Measurements from ENCODE around the gene FMOD.
"Not testable (repeated sequence)": the region's sequence is repeated elsewhere in the genome, so short reads cannot be mapped to it uniquely, and the experiment has no call there.

FMOD gene

DNA sequence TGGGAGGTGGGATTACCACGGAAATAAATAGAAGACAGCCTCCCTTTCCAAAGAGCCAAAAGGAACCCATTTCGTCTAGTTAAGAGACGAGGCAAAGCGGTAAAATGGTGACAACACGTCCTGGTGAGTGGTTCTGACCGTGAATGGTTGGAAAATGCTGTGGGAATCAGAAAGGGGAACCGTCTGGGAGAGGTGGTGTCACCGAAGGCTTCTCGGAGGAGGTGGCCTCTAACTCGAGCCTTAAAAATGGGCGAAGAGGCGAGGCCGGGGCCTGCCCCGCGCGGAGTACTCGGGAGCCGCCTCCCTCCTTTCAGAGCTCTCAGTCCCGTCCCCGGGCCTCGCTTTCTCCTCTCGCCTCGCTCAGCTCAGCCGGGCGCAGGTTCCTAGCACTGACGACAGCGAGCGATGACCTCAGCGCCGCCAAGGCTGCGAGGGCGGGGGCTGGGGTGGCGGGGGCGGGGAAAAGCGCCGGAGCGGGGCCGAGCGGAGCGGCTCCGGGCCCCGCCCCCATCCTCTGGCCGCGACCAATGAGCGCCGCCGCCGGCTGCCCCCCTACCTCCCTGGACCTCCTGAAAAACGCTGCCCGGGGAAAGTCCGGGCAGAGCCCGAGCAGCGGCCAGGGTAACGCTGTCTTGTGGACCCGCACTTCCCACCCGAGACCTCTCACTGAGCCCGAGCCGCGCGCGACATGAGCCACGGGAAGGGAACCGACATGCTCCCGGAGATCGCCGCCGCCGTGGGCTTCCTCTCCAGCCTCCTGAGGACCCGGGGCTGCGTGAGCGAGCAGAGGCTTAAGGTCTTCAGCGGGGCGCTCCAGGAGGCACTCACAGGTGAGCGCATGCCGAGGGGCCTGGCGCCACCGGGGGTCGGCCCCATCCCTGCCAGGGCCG, 45.8 kb downstream of the FMOD start, which contains the start of gene BTG2:
Gene BTG2, plus strand, starts transcription at position 601 of the 890 bp plus-strand sequence. Its CDS starts 88 bp downstream, at position 689.
- DNase-seq = peak; percentile 68 to 80

GRCh38 chr1:203304391-203304918, 46.5 kb downstream of the FMOD start:
- no peak for DNase-seq

GRCh38 chr1:203302894-203303293, 48.0 kb downstream of the FMOD start:
- DNase-seq = no peak

GRCh38 chr1:203302456-203302855, 48.5 kb downstream of the FMOD start:
- DNase-seq = no peak

DNA sequence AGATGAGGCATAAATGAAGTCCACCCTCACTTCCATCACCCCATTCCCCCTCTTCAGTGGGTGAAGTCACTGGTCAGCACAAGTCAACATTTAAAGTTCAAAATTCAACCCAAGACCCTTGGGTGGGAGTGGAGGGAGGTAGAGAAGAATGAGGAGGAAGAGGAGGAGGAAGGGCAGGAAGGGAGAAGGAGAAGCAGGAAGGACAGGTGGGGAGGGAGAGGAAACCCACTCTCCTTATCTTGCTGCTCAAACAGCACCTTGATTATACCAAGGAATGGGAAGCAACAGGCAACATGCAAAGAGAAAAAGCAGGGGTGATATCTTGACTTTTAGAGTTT, 49.6 kb downstream of the FMOD start:
- DNase-seq = no peak

DNA sequence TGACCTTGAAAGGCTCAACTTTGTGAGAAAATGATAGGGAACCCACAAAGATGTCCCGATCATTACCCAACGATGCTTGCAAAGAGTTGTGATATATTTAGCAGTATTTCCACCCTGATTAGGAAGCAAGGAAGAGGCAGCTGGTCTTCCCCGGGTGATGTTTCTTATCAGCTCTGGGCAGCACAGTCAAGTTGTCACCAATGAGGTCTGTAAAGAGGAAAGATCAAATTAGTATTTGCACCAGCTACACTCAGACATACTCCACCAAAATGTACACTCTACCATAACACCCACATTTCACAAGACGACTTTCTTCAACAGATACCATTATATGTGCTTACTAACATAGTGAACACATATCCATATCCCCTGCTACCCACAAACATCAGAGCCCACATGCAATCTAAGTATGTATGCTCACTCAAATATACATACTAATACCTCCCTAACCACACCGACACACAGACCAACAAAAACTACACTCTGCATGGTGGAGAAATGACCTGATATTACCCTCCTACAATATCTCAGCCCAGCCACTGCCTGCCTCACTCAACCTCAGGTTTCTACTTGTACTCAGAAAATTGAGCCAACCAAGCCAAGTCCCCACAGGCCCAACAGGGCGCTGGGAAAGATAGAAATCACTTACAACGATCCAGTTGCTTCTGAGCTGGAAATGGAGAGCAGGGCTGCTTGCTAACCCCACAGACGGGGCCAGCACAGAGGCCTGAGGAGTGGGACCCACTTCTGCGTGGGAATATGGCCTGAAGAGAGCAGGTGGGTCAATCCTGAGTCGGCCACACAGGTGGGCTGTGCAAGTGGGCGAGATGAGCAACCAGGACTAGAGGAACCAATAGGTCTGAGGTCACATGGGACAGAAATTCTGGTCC, 50.2 kb downstream of the FMOD start:
- no peak for DNase-seq

DNA sequence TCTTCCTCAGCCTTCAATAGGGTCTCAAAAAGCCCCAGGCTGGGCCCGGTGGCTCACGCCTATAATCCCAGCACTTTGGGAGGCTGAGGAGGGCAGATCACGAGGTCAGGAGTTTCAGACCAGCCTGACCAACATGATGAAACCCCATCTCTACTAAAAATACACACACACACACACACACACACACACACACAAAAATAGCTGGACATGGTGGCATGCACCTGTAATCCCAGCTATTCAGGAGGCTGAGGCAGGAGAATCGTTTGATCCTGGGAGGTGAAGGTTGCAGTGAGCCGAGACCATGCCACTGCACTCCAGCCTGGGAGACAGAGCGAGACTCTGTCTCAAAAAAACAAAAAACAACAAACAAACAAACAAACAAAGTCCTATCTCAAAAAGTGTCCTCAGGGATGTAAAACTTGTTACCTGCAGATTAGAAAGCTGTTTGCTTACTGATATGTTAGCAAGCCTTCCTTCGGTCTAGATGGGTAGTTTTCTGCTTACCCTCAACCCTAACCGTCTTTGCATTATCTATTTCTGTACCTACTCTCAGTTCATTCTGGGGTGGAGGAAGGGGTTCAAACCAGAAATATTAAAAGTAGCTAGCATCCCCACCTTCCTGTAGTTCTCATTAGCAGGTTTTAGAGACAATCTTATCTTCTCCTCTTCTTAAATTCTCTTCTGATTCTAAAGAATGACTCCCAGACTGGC, 51.0 kb downstream of the FMOD start:
- DNase-seq = not testable (repeated sequence)

DNA sequence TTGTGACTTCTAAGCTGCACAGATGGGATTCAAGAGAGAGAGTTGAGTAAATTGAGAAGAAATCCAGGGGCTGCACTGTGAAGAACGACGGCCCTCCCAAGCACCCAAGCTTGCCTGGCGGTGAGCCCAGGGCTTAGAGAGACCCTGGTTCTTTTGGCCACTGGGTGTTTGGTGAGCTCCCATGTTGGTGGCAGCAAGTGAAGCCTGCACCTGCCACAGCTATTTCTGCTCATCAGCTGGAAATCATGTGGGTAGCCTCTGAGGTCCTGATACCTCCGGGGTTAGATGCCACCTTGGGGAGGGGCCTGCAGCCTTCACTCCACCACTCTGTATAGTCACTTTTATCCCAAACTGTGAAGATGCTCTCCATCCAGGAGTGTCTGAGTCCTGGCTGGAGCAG, 51.8 kb downstream of the FMOD start:
- no peak for DNase-seq

- DNase-seq = no peak
Observed at GRCh38 chr1:203296460-203297073, 54.4 kb downstream of the FMOD start.

- no peak for DNase-seq
Observed at GRCh38 chr1:203295796-203296195, 55.1 kb downstream of the FMOD start.

GRCh38 chr1:203291201-203292096, 59.5 kb downstream of the FMOD start:
- no peak for DNase-seq
